SHP77 (cell line): ENCODE data around the gene KRTAP9-2.
"Not testable (repeated sequence)": the region's sequence is repeated elsewhere in the genome, so short reads cannot be mapped to it uniquely, and the experiment has no call there.

Source experiments
- DNase-seq, 2 experiments: peaks; one replicate each; lab custom pipeline; 2025; lab: John Stamatoyannopoulos, UW

Gene KRTAP9-2

GRCh38 chr17:41237116-41237515 lies 10.7 kb downstream of the KRTAP9-2 start:
- not testable (repeated sequence) for DNase-seq

DNA sequence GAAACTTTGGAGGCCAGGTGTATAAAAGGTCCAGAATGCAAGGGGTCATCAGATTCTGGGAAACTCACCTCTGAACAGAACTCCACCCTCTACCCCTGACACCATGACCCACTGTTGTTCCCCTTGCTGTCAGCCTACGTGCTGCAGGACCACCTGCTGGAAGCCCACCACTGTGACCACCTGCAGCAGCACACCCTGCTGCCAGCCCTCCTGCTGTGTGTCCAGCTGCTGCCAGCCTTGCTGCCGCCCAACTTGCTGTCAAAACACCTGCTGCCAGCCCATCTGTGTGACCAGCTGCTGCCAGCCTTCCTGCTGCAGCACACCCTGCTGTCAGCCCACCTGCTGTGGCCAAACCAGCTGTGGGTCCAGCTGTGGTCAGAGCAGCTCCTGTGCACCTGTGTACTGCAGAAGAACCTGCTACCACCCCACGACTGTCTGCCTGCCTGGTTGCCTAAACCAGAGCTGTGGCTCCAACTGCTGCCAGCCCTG lies 11.5 kb downstream of the KRTAP9-2 start, which contains the start of gene KRTAP9-8:
TSS of gene KRTAP9-8 (plus strand) at position 51 of the 489 bp plus-strand sequence. CDS start at position 104, 53 bp downstream.
- not testable (repeated sequence) for DNase-seq

DNA sequence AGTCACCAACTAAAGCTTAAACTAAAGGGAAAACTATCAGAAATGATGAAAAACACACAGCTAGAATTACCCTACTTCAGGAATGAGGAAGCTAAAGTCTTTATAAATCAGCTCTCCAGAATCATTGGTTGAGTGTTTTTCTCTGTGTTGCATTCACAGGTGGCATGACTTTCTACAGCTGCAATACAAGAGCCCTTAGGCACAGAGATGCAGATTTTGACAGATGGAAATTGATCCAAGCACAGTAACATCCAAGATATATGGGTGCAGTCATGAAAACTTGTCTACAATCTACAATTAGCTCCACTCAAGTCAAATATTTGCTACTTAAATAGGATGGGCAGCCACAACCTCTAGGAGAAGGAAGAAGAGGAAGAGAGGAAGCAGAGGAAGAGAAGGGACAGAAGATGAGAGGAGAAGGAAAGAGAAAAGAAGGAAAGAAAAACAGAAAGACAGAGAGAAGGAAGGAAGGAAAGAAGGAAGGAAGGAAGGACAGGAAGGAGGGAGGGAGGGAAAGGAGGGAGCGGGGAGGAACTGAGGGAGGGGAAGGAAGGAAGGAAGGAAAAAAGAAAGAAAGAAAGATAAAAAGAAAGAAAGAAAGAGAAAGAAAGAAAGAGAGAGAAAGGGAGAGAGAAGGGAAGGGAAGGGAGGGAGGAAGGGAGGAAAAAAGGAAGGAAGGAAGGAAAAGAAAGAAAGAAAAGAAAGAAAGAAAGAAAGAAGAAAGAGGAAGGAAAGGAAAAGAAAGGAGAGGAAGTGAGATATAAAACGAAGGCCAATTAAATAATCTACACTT lies 20.7 kb downstream of the KRTAP9-2 start:
- DNase-seq: not testable (repeated sequence)

GRCh38 chr17:41249637-41250240 lies 23.3 kb downstream of the KRTAP9-2 start, which contains the start of gene KRTAP9-4:
Gene KRTAP9-4 (plus strand): TSS chr17:41249687. CDS start chr17:41249721, 34 bp downstream.
- not testable (repeated sequence) for DNase-seq

GRCh38 chr17:41251261-41251660 lies 24.8 kb downstream of the KRTAP9-2 start:
- no peak for DNase-seq

GRCh38 chr17:41254861-41255260 lies 28.4 kb downstream of the KRTAP9-2 start:
- DNase-seq: no peak

GRCh38 chr17:41255381-41256290 lies 29.2 kb downstream of the KRTAP9-2 start, which contains the start of gene KRTAP9-9:
Gene KRTAP9-9 (plus strand): TSS chr17:41255384.
- not testable (repeated sequence) for DNase-seq

DNA sequence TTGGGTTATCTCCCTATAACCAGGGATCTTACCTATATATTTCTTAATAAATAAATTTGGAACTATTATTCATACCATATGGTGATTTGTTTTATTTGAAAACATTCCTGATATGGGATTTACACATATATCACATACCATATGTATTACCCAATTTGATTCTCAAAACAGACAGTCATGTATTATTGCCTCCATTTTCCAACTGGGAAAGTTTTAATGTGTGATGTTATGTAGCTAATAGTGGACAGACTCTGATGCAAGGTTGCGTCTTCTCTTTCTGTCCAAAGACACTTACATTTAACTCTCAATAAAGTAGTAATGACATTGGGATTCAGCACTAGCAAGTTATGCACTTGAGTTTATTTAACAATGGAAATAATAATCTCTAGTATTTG lies 29.8 kb downstream of the KRTAP9-2 start:
- no peak for DNase-seq

DNA sequence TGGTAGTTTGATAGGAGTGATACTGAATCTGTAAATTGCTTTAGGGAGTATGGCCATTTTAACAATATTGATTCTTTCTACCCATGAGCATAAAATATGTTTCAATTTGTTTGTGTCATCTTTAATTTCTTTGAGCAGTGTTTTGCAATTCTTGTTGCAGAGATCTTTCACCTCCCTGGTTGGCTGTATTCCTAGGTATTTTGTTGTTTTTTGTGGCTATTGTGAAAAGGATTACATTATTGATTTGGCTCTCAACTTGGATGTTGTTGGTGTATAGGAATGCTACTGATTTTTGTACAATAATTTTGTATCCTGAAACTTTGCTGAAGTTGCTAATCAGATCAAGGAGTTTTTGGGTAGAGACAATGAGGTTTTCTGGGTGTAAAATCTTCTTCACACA lies 32.0 kb downstream of the KRTAP9-2 start:
- no peak for DNase-seq

- no peak for DNase-seq
These were observed 36.8 kb downstream of the KRTAP9-2 start for GRCh38 chr17:41263212-41263611.

DNA sequence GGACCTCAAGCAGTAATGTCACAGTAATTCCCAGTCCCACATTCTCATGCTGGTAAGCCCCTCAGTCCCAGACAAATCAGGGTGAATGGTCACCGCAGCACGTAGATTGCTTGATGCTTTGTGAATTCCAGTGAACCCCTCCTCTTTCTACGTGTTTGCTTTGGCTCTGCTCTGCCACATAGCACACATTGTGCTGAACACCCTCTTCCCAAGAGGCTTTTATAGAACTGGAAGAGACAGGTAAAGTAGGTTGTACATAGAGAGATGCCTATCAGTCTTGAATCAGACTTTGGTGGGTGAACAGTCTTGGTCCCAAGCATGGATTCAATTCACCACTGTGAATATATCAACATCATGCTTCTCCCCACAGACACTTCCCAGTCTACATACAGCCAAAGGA lies 38.2 kb downstream of the KRTAP9-2 start:
- no peak for DNase-seq

GRCh38 chr17:41265078-41265477 lies 38.6 kb downstream of the KRTAP9-2 start, which contains the start of gene KRTAP9-6:
Gene KRTAP9-6 (plus strand): TSS chr17:41265378. CDS start chr17:41265378, 0 bp downstream.
- DNase-seq: no peak

- DNase-seq: no peak
These were observed 41.3 kb downstream of the KRTAP9-2 start for GRCh38 chr17:41267711-41268110.

DNA sequence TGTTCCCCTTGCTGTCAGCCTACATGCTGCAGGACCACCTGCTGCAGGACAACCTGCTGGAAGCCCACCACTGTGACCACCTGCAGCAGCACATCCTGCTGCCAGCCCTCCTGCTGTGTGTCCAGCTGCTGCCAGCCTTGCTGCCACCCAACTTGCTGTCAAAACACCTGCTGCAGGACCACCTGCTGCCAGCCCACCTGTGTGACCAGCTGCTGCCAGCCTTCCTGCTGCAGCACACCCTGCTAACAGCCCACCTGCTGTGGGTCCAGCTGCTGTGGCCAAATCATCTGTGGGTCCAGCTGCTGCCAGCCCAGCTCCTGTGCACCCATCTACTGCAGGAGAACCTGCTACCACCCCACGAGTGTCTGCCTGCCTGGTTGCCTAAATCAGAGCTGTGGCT lies 44.9 kb downstream of the KRTAP9-2 start:
- not testable (repeated sequence) for DNase-seq

DNA sequence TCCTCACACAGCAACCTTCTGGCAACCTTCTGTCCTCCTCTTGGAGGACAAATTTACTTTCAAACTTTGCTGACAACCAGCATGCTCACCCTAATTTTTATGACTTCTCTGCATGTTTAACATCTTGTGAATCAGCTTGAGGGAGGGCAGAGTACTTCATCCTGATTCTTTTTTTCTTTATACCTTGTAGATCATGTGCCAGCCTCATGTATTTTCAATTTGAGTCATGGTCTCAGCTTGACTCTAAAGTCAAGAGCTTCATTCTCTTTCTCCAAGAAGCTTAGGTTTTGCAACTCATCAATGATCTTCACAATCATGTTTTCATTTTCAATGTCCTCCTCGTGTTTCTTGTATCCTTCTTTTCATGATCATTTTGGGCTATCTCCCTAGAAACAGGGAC lies 45.4 kb downstream of the KRTAP9-2 start:
- no peak for DNase-seq

DNA sequence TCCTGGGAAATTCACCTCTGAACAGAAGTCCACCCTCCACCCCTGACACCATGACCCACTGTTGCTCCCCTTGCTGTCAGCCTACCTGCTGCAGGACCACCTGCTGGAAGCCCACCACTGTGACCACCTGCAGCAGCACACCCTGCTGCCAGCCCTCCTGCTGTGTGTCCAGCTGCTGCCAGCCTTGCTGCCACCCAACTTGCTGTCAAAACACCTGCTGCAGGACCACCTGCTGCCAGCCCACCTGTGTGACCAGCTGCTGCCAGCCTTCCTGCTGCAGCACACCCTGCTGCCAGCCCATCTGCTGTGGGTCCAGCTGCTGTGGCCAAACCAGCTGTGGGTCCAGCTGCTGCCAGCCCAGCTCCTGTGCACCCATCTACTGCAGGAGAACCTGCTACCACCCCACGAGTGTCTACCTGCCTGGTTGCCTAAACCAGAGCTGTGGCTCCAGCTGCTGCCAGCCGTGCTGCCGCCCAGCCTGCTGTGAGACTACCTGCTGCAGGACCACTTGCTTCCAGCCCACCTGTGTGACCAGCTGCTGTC lies 49.3 kb downstream of the KRTAP9-2 start, which contains the start of gene KRTAP9-7:
TSS of gene KRTAP9-7 (plus strand) at position 51 of the 543 bp plus-strand sequence. CDS start at position 51, 0 bp downstream.
- not testable (repeated sequence) for DNase-seq
